ENCODE results near the gene NTNG1.
"Not testable (repeated sequence)": the region's sequence is repeated elsewhere in the genome, so short reads cannot be mapped to it uniquely, and the experiment has no call there.

NTNG1 gene

GRCh38 chr1:107141491-107142126, 770 bp downstream of the NTNG1 start:
- peak in 30 of 42 donors; percentile 4 to 54 (median 30) for DNase-seq
- intact Hi-C loops (cut with DNase I): no loop called here

- peak in 6 of 42 donors; percentile 2 to 35 (median 16) for DNase-seq
- intact Hi-C loops (cut with DNase I): no loop called here
Observed at GRCh38 chr1:107142140-107142542, 1.3 kb downstream of the NTNG1 start.

GRCh38 chr1:107142666-107143065, 1.8 kb downstream of the NTNG1 start:
- intact Hi-C loops (cut with DNase I): no loop called here
- DNase-seq: no peak

GRCh38 chr1:107145637-107146036, 4.8 kb downstream of the NTNG1 start:
- intact Hi-C loops (cut with DNase I): no loop called here
- no peak for DNase-seq

GRCh38 chr1:107147843-107148242, 7.0 kb downstream of the NTNG1 start:
- intact Hi-C loops (cut with DNase I): no loop called here
- DNase-seq: no peak

- intact Hi-C loops (cut with DNase I): no loop called here
- DNase-seq: no peak
Observed at GRCh38 chr1:107149946-107150345, 9.1 kb downstream of the NTNG1 start.

GRCh38 chr1:107151295-107151694, 10.5 kb downstream of the NTNG1 start:
- no peak for DNase-seq

GRCh38 chr1:107152395-107152794, 11.6 kb downstream of the NTNG1 start:
- DNase-seq: no peak
- intact Hi-C loops (cut with DNase I): no loop called here

More at GRCh38 chr1:107151295-107151694, 10.5 kb downstream of the NTNG1 start:
- intact Hi-C loops (cut with DNase I): no loop called here

GRCh38 chr1:107153014-107153413, 12.2 kb downstream of the NTNG1 start:
- intact Hi-C loops (cut with DNase I): no loop called here
- DNase-seq: no peak

GRCh38 chr1:107158496-107158895, 17.7 kb downstream of the NTNG1 start:
- DNase-seq: no peak
- intact Hi-C loops (cut with DNase I): no loop called here

GRCh38 chr1:107158991-107159390, 18.2 kb downstream of the NTNG1 start:
- DNase-seq: no peak
- intact Hi-C loops (cut with DNase I): no loop called here

- DNase-seq: no peak
- intact Hi-C loops (cut with DNase I): no loop called here
Observed at GRCh38 chr1:107162745-107163144, 21.9 kb downstream of the NTNG1 start.

GRCh38 chr1:107164901-107165300, 24.1 kb downstream of the NTNG1 start:
- intact Hi-C loops (cut with DNase I); DNase-seq: not testable (repeated sequence)

GRCh38 chr1:107169615-107170014, 28.8 kb downstream of the NTNG1 start:
- no peak for DNase-seq
- intact Hi-C loops (cut with DNase I): no loop called here

- DNase-seq: peak in 7 of 42 donors; percentile 2 to 37 (median 7)
- intact Hi-C loops (cut with DNase I): no loop called here
Observed at GRCh38 chr1:107171333-107171732, 30.5 kb downstream of the NTNG1 start.

- no peak for DNase-seq
Observed at GRCh38 chr1:107172450-107173170, 31.8 kb downstream of the NTNG1 start.

GRCh38 chr1:107175102-107175909, 34.5 kb downstream of the NTNG1 start:
- intact Hi-C loops (cut with DNase I): no loop called here
- DNase-seq: no peak

More at GRCh38 chr1:107172450-107173170, 31.8 kb downstream of the NTNG1 start:
- intact Hi-C loops (cut with DNase I): no loop called here

GRCh38 chr1:107181253-107181969, 40.6 kb downstream of the NTNG1 start:
- DNase-seq: no peak
- intact Hi-C loops (cut with DNase I): no loop called here

GRCh38 chr1:107183011-107183410, 42.2 kb downstream of the NTNG1 start:
- no peak for DNase-seq
- intact Hi-C loops (cut with DNase I): no loop called here
